ENCODE results near the gene SYT1. TPM values are rescaled to one million over a fixed set of nuclear protein-coding genes. Genes with fewer than 3 reads are reported as not detected.

Gene SYT1
- total RNA-seq, 1 donor from 2014 or later, result 0.37 TPM

DNA sequence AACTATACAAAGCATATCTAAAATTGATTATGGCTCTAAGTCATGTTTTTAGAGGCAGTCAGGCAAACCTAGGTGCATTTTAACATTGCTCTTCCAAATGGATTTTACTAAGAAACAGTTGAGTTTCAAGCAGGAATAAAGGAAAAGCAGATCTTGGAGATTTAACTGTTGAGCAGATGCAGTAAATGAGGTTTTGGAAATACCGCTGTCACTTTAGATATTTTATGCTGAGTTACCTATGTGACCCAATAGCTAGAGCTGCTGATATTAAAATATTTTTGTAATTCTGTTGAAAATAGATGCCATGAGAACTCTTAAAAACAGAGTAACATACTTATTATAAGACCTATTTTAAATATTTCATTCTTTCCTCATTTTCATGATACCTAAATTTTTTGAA lies 181.4 kb downstream of the SYT1 start:
- DNase-seq (ENCODE audit: low spot score), result no peak
- no peaks in the 10 kb centered on the region for H3K36me3 Mint-ChIP-seq (ENCODE audit: low read depth)
- no peak overlapping the region for H3K4me3 Mint-ChIP-seq (ENCODE audit: unreplicated experiment)
- H3K27ac Mint-ChIP-seq (ENCODE audit: unreplicated experiment), result no peak overlapping the region
- TF ChIP-seq, protein P1, sequence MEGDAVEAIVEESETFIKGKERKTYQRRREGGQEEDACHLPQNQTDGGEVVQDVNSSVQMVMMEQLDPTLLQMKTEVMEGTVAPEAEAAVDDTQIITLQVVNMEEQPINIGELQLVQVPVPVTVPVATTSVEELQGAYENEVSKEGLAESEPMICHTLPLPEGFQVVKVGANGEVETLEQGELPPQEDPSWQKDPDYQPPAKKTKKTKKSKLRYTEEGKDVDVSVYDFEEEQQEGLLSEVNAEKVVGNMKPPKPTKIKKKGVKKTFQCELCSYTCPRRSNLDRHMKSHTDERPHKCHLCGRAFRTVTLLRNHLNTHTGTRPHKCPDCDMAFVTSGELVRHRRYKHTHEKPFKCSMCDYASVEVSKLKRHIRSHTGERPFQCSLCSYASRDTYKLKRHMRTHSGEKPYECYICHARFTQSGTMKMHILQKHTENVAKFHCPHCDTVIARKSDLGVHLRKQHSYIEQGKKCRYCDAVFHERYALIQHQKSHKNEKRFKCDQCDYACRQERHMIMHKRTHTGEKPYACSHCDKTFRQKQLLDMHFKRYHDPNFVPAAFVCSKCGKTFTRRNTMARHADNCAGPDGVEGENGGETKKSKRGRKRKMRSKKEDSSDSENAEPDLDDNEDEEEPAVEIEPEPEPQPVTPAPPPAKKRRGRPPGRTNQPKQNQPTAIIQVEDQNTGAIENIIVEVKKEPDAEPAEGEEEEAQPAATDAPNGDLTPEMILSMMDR (IDR thresholded peaks at IDR 0.05), result no peak
- peaks cover 5% of the 10 kb centered on the region for H3K4me1 Mint-ChIP-seq (ENCODE audit: low read depth)
- H3K9me3 Mint-ChIP-seq (ENCODE audit: low read depth), result no peaks in the 10 kb centered on the region
- no peaks in the 10 kb centered on the region for H3K27me3 Mint-ChIP-seq (ENCODE audit: low read depth)

DNA sequence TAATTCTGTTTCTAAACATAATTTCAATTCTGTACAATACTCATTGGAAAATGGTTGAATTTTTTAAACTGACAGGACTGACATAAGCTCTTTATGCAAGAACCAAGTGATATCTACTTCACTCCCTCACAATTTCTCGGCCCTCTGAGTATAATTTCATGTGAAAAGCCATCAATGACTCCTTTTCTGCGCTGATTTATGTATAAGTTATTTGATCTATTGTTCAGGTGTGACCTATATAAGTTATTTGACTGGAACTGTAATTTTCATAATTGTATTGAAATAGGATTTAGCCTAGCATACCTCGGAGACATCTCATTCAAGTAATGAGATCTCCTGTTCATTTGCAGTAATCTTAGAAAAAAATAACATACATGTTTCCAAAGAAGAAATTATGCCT lies 184.4 kb downstream of the SYT1 start:
- no peak overlapping the region for H3K27ac Mint-ChIP-seq (ENCODE audit: unreplicated experiment)
- no peaks in the 10 kb centered on the region for H3K9me3 Mint-ChIP-seq (ENCODE audit: low read depth)
- H3K36me3 Mint-ChIP-seq (ENCODE audit: low read depth), result no peaks in the 10 kb centered on the region
- H3K4me3 Mint-ChIP-seq (ENCODE audit: unreplicated experiment), result no peak overlapping the region
- H3K4me1 Mint-ChIP-seq (ENCODE audit: low read depth), result peaks cover 5% of the 10 kb centered on the region
- no peaks in the 10 kb centered on the region for H3K27me3 Mint-ChIP-seq (ENCODE audit: low read depth)
- TF ChIP-seq, protein P1 (IDR thresholded peaks at IDR 0.05), result no peak
- DNase-seq (ENCODE audit: low spot score), result no peak

DNA sequence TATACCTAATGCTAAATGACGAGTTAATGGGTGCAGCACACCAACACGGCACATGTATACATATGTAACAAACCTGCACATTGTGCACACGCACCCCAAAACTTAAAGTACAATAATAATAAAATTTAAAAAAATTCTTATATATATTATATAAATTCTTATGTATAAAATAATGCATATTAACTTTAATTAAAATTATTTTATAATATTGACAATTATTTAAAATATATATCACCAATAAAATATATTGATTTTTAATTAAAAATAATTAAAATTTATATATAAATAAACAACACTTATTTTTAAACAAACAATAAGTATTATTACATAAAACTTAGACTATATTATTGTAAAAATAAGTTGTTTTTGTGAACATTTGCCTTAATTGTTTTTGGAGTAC lies 188.8 kb downstream of the SYT1 start:
- Mint-ChIP-seq H3K27me3 (ENCODE audit: low read depth) (no peaks in the 10 kb centered on the region), H3K4me1 (ENCODE audit: low read depth) (peaks cover 12% of the 10 kb centered on the region), H3K27ac (ENCODE audit: unreplicated experiment) (no peak overlapping the region), H3K4me3 (ENCODE audit: unreplicated experiment) (no peak overlapping the region), H3K36me3 (ENCODE audit: low read depth) (no peaks in the 10 kb centered on the region), H3K9me3 (ENCODE audit: low read depth) (no peaks in the 10 kb centered on the region)
- DNase-seq (ENCODE audit: low spot score), result no peak
- TF ChIP-seq, protein P1 (IDR thresholded peaks at IDR 0.05), result no peak

DNA sequence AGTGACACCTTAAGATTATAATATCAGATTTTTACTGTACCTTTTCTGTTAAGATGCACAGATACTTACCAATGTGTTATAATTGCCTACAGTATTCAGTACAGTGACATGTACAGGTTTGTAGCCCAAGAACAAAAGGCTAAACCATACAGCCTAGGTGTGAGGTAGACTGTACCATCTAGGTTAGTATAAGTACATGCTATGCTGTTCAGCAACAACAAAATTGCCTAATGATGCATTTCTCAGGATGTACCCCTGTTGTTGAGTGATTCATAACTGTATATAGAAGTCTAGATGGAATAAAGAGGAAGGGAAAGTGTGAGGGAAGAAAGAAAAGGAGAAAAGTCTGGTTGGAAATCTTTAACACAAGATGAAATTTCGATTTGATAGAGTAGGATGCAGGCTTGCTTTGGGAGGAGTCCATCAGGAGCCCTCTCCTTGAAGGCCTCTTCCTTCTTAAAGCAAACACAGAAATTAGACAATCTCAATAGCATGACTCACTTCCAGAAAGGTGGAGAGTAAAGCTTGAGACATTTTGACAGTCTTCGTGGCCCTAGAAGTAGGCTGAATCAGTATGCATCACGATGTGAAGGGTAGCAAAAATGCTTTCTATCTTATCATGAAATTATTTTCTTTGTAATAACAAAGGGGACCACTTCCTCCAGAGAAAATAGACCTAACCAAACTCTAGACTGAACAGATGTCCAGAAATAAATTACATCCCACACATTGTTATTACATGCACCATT lies 191.5 kb downstream of the SYT1 start:
- TF ChIP-seq, protein P1 (IDR thresholded peaks at IDR 0.05), result no peak
- no peak overlapping the region for H3K27ac Mint-ChIP-seq (ENCODE audit: unreplicated experiment)
- no peaks in the 10 kb centered on the region for H3K9me3 Mint-ChIP-seq (ENCODE audit: low read depth)
- H3K4me3 Mint-ChIP-seq (ENCODE audit: unreplicated experiment), result no peak overlapping the region
- no peaks in the 10 kb centered on the region for H3K27me3 Mint-ChIP-seq (ENCODE audit: low read depth)
- H3K36me3 Mint-ChIP-seq (ENCODE audit: low read depth), result no peaks in the 10 kb centered on the region
- DNase-seq (ENCODE audit: low spot score), result no peak
- peaks cover 12% of the 10 kb centered on the region for H3K4me1 Mint-ChIP-seq (ENCODE audit: low read depth)

DNA sequence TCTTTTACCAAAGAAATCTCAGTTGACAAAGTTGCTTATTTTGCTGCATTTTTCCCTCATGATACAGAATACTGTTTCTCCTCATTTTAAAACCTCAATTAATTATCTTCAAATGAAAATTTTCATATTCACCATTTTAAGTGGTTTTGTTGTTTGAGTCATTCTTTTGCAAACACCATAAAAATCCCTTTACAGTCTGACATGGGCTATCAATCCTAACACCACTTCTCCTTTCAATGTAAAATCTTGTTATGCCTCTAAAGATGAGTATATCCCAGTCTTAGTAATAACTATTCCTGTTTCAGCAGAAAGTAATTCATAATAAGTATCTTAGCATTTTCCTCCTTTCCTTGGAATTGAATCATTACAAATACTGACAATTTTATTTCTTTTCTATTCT lies 192.2 kb downstream of the SYT1 start:
- Mint-ChIP-seq H3K4me3 (ENCODE audit: unreplicated experiment) (no peak overlapping the region), H3K36me3 (ENCODE audit: low read depth) (no peaks in the 10 kb centered on the region), H3K9me3 (ENCODE audit: low read depth) (no peaks in the 10 kb centered on the region), H3K27ac (ENCODE audit: unreplicated experiment) (no peak overlapping the region), H3K27me3 (ENCODE audit: low read depth) (no peaks in the 10 kb centered on the region), H3K4me1 (ENCODE audit: low read depth) (peaks cover 12% of the 10 kb centered on the region)
- no peak for DNase-seq (ENCODE audit: low spot score)
- TF ChIP-seq, protein P1 (IDR thresholded peaks at IDR 0.05), result no peak
